Fibroblast of pulmonary artery (primary cell): ENCODE data around the gene FNIP2.

Source experiments
- DNase-seq: peaks from one replicate; pipeline ENCODE4 v3.0.0-alpha.2; 2010; ENCODE audit warnings: low read depth
- H3K4me3 ChIP-seq: replicated peaks from 2 replicates; pipeline ENCODE4 v1.5.1; 2011; ENCODE audit warnings: low read depth, mild to moderate bottlenecking, control low read depth, low read length, moderate library complexity
- TF ChIP-seq, protein P1 (sequence below): IDR thresholded peaks from 2 replicates; pipeline ENCODE4 v1.5.1; 2011; ENCODE audit warnings: mild to moderate bottlenecking, control low read depth, low read length, inconsistent platforms; ENCODE audit errors: missing control alignments

FNIP2 gene

DNA sequence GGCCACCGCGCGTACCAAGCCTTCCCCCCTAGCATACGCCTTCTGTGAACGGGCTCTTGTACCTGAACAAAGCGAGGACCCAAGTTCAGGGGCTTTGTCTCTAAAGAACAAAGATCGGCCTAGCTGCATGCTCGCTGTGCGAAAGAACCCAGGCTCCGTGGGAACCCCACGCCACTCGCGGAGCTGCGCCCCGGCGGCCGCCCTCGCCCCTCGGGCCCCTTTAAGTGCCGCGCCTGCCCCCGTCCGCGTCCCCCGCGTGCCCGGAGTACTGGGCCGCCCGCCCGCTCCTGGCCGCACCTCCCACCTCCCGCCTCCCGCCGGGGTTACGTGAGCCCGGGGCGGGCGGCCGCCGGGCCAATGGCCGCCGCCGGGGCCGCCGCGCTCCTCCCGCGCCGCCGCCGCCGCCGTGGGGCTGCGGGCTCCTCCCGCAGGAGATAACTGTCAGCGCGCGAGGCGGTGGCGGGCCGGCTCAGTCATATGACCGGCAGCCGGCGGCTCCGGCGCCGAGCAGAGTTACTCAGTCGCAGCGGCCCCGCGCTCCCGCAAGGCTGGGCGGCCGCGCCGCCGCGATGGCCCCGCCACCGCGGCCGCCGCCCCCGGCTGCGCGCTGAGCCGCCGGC lies at the start of gene FNIP2:
TSS of gene FNIP2 (plus strand) at position 472 of the 620 bp plus-strand sequence. CDS start 187 bp downstream, outside the sequence.
- peak within 1 kb of the TSS; percentile 76 for H3K4me3 ChIP-seq
- peak; percentile 66 for DNase-seq
- TF ChIP-seq, protein P1, sequence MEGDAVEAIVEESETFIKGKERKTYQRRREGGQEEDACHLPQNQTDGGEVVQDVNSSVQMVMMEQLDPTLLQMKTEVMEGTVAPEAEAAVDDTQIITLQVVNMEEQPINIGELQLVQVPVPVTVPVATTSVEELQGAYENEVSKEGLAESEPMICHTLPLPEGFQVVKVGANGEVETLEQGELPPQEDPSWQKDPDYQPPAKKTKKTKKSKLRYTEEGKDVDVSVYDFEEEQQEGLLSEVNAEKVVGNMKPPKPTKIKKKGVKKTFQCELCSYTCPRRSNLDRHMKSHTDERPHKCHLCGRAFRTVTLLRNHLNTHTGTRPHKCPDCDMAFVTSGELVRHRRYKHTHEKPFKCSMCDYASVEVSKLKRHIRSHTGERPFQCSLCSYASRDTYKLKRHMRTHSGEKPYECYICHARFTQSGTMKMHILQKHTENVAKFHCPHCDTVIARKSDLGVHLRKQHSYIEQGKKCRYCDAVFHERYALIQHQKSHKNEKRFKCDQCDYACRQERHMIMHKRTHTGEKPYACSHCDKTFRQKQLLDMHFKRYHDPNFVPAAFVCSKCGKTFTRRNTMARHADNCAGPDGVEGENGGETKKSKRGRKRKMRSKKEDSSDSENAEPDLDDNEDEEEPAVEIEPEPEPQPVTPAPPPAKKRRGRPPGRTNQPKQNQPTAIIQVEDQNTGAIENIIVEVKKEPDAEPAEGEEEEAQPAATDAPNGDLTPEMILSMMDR, result no peak

DNA sequence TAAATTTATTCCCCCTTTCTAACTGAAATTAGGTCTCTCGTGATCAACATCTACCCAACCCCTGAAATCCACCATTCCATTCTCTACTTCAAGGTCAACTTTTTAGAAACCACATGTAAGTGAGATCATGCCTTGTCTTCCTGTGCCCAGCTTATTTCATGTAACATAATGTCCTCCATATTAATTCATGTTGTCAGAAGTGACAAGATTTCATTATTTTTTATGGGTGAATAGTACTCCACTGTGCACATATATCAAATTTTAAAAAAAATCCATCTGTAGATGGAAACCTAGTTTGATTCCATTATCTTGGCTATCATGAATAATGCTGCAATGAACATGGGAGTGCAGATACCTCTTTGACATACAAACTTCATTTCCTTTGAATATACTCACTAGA lies 47.1 kb upstream of the FNIP2 start:
- TF ChIP-seq, protein P1, result no peak
- H3K4me3 ChIP-seq, result no peak overlapping the region
- no peak for DNase-seq

DNA sequence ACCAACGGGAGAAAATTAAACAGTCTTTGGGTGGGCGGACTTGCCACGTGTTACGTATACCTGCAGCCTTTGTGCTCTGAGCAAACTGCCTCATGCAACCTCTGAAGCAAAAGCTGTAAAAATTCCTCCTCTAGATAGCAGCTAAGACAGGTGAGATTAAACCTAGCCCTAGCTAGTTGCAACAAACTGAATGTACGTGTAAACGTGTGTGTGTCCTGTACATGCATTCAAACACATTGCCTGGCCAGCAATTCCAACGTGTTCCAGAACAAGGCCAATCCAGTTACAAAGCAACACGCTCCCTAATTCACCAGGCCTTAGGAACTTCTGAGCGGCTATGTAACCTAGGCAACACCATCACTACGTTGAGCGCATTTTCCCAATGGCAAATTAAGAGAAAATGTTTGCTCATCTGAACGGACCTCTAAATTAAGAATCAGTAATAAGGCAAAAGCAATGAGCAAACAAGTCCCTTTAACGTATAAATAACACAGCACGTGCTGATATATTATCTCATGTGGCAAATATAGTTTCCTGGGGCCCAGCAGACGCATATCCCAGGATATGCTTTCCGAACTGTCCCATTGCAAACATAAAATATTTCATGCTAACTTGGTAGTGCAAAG lies 46.4 kb upstream of the FNIP2 start:
- peak overlapping the region; percentile 69 for H3K4me3 ChIP-seq
- peak; percentile 49 for DNase-seq
- TF ChIP-seq, protein P1, result no peak

DNA sequence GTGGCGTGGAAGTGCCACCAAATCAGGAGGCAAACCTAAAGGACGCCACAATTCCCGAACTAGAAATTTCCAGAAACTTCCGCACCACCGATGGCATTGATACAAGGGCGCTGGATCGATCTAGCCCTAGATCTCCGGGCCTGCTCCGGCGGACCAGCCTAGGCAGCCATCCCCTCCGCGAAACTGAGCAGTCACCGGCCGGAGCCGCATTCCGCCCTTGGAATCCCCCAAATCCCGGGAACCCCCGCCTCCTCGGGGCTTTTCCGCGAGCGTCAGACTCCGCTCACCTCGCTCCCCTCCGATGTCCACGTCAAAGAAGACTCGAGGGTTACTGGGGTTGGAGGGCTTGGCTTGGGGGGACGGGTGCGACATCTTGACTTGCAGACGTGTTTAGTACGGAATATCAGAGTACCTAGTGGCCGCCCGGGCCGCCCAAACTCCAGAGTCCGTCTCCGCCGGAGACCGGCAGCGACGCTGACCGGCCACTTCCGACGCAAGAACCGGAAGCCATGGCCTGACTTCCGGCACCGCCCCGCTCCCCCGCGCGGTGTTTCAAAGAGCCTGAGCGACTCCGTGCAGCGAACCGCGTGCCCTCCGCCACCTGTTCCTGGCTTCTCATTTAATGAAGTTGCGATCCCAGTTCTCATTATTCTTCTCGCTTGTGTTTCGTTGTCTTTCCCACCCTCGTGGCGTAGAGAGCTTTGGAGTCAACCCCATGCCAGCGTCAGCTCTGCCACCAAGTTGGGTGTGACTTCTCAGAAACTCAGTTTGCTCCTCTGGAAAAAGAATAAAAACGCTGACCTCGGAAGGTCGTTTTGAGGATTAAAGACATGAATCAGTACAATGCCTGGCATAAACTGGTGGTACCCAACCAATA lies 45.7 kb upstream of the FNIP2 start, which contains the start of gene PPID:
TSS of gene PPID (minus strand) at position 480 of the 877 bp plus-strand sequence. CDS start at position 372, 108 bp downstream.
- peak; percentile 76 for DNase-seq
- peak within 1 kb of the TSS; percentile 69 for H3K4me3 ChIP-seq
- TF ChIP-seq, protein P1, result no peak

DNA sequence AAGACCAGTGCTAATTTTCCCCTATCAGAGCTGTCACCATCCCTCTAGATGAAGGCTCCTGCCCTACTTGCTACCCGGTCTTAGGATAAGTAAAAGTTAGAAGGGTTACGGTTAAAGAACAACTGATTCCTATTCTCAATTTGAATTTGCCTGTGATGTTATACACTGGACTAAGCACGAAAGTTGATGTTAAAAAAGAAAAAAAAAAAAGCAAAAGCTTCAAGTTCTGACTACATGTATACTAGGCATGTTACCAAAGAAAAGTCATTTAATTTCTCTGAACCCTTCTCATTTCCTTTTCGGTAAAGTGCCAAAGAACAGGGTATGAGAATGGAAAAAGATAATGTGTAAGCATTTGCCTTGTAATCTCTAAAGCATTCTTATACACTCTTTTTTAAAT lies 44.2 kb upstream of the FNIP2 start:
- H3K4me3 ChIP-seq, result no peak overlapping the region
- TF ChIP-seq, protein P1, result no peak
- no peak for DNase-seq

DNA sequence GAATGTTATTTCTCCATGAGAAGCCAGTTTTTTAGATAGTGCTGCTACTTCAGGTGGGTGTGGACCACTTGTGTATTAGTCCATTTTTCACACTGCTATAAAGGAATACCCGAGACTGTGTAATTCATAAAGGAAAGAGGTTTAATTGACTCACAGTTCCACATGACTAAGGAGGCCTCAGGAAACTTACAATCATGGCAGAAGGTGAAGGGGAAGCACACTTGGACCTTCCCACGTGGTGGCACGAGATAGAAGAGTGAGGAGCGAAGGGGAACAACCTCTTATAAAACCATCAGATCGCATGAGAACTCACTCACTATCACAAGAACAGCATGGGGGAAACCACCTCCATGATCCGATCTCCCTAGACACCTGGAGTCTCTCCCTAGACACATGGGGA lies 42.2 kb upstream of the FNIP2 start:
- no peak overlapping the region for H3K4me3 ChIP-seq
- TF ChIP-seq, protein P1, result no peak
- DNase-seq, result no peak
